Cardiac muscle cell (in vitro differentiated cells and primary cell): Measurements from ENCODE around the gene PHF12. TPM values are rescaled to one million over a fixed set of nuclear protein-coding genes. Genes with fewer than 3 reads are reported as not detected.

ENCODE experiments used
- DNase-seq, 2 donors: peaks; one replicate each; pipeline versions ENCODE4 v3.0.0 to v3.0.0-alpha.2; 2010 to 2017; ENCODE audit warnings: low read depth in 1 of 2, low spot score in 1 of 2
- H3K27ac ChIP-seq: fragments of 200-600 bp; sonication (generic); 2 replicates; pipeline ENCODE4 v1.5.1; 2016
- H3K27me3 ChIP-seq: fragments of 200-600 bp; sonication (generic); 2 replicates; pipeline ENCODE4 v1.6.0; 2016; ENCODE audit warnings: control low read depth
- H3K36me3 ChIP-seq: fragments of 200-600 bp; sonication (generic); 2 replicates; pipeline ENCODE4 v1.5.1; 2016; ENCODE audit warnings: control low read depth
- H3K4me1 ChIP-seq: fragments of 200-600 bp; sonication (generic); 2 replicates; pipeline ENCODE4 v1.8.1; 2017; ENCODE audit warnings: low read depth, mild to moderate bottlenecking, mixed run types
- H3K4me3 ChIP-seq: fragments of 200-600 bp; sonication (generic); 2 replicates; pipeline ENCODE4 v1.5.1; 2016; ENCODE audit warnings: mild to moderate bottlenecking
- H3K9me3 ChIP-seq: fragments of 200-600 bp; sonication (generic); 2 replicates; pipeline ENCODE4 v1.5.1; 2017; ENCODE audit warnings: low read depth, mild to moderate bottlenecking, control low read depth
- polyA plus RNA-seq: library from polyadenylated mRNA; unstranded; fragments of >200 nt; fragmentation: Nextera tagmentation; extraction: Ambion mirVana; gene quantifications from 2 replicates; pipeline ENCODE4 v1.2.1, GENCODE V29; 2016
- total RNA-seq: library from RNA; depleted of rRNA; stranded (reverse); fragments of >200 nt; gene quantifications from 2 replicates; pipeline ENCODE4 v1.2.3, GENCODE V29; 2016
- TF ChIP-seq, protein P1 (sequence below): IDR thresholded peaks from 2 replicates; pipeline ENCODE4 v1.5.1; 2012; ENCODE audit warnings: low read depth, mild to moderate bottlenecking, low read length

PHF12 gene
- total and polyA plus RNA-seq, 2 experiments from 2014 or later, result 17.9 to 45.6 TPM

DNA sequence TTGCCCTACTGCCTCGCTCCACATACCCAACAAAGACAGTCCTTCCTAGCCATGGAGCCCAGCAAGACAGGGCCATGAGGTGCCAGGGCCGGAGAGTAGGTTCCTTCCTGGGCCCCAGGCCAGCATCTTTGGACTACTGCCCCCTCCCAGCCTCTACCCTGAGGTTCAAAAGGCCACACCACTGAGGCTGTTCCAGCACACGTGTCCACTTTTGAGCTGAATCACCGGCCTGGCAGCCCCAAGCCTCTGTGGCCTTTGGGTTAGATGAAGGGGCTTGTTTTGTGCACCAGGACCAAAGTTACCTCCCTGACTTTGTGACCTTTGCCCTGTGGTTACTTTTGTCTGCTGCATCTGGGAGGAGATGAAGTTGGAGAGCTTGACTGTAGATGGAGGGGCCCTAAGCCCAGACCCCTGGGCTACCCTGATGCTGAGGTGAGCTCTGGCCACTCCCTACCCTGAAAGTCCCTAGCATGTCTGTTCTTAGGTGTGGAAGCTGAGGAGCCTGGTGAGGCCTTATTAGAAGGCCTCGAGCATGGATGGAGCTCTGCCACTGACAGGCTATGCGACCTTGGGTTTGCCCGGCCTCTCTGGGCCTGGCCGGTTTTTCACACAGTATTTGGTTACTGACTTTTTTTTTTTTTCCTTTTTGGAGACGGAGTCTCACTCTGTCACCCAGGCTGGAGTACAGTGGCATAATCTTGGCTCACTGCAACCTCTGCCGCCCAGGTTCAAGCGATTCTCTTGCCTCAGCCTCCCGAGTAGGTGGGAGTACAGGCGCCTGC is 42.5 kb upstream of the PHF12 start:
- no peaks in the 10 kb centered on the region for H3K9me3 ChIP-seq
- H3K4me1 ChIP-seq, result peaks cover 22% of the 10 kb centered on the region
- H3K27me3 ChIP-seq, result no peaks in the 10 kb centered on the region
- DNase-seq, result no peak
- no peak overlapping the region for H3K4me3 ChIP-seq
- no peak overlapping the region for H3K27ac ChIP-seq
- no peaks in the 10 kb centered on the region for H3K36me3 ChIP-seq
- TF ChIP-seq, protein P1, sequence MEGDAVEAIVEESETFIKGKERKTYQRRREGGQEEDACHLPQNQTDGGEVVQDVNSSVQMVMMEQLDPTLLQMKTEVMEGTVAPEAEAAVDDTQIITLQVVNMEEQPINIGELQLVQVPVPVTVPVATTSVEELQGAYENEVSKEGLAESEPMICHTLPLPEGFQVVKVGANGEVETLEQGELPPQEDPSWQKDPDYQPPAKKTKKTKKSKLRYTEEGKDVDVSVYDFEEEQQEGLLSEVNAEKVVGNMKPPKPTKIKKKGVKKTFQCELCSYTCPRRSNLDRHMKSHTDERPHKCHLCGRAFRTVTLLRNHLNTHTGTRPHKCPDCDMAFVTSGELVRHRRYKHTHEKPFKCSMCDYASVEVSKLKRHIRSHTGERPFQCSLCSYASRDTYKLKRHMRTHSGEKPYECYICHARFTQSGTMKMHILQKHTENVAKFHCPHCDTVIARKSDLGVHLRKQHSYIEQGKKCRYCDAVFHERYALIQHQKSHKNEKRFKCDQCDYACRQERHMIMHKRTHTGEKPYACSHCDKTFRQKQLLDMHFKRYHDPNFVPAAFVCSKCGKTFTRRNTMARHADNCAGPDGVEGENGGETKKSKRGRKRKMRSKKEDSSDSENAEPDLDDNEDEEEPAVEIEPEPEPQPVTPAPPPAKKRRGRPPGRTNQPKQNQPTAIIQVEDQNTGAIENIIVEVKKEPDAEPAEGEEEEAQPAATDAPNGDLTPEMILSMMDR, result no peak

- H3K27me3 ChIP-seq, result no peaks in the 10 kb centered on the region
- no peak overlapping the region for H3K27ac ChIP-seq
- TF ChIP-seq, protein P1, result no peak
- peak in 1 of 2 donors; percentile 48 for DNase-seq
- peaks cover 22% of the 10 kb centered on the region for H3K4me1 ChIP-seq
- H3K36me3 ChIP-seq, result no peaks in the 10 kb centered on the region
- H3K4me3 ChIP-seq, result no peak overlapping the region
- no peaks in the 10 kb centered on the region for H3K9me3 ChIP-seq
Observed at GRCh38 chr17:28992625-28993600, 41.6 kb upstream of the PHF12 start.

DNA sequence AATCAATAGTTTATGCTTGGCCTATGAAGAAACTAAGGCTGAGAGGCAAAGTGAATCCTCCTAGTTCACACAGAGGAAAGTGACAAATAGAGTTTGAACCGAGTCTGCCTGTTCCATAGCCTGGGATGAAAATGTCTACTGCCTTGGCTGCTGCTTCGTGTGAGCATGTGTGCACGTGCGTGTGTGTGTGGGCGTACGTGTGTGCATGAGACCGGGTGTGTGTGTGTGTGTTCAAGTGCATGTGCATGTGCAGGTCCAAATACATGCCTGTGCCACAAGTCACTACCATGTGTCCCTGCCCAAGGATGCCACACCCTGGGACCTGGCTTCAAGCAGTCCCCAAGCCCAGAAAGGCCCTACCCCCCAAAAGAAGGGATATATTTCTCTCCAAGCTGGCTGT is 40.9 kb upstream of the PHF12 start:
- TF ChIP-seq, protein P1, result no peak
- H3K27ac ChIP-seq, result no peak overlapping the region
- H3K36me3 ChIP-seq, result no peaks in the 10 kb centered on the region
- DNase-seq, result no peak
- H3K4me1 ChIP-seq, result peaks cover 22% of the 10 kb centered on the region
- no peaks in the 10 kb centered on the region for H3K27me3 ChIP-seq
- no peak overlapping the region for H3K4me3 ChIP-seq
- H3K9me3 ChIP-seq, result no peaks in the 10 kb centered on the region

- H3K27me3 ChIP-seq, result no peaks in the 10 kb centered on the region
- no peak for DNase-seq
- H3K9me3 ChIP-seq, result no peaks in the 10 kb centered on the region
- TF ChIP-seq, protein P1, result no peak
- H3K4me1 ChIP-seq, result peaks cover 18% of the 10 kb centered on the region
- H3K4me3 ChIP-seq, result no peak overlapping the region
- H3K36me3 ChIP-seq, result no peaks in the 10 kb centered on the region
- H3K27ac ChIP-seq, result no peak overlapping the region
Observed at GRCh38 chr17:28991779-28992178, 40.5 kb upstream of the PHF12 start.

GRCh38 chr17:28989028-28989427 is 37.7 kb upstream of the PHF12 start:
- DNase-seq, result no peak
- H3K4me1 ChIP-seq, result peaks cover 8% of the 10 kb centered on the region

More at GRCh38 chr17:28989028-28989427, 37.7 kb upstream of the PHF12 start:
- TF ChIP-seq, protein P1, result no peak
- H3K36me3 ChIP-seq, result no peaks in the 10 kb centered on the region
- peaks cover 10% of the 10 kb centered on the region for H3K27me3 ChIP-seq
- H3K27ac ChIP-seq, result no peak overlapping the region
- no peak overlapping the region for H3K4me3 ChIP-seq
- H3K9me3 ChIP-seq, result no peaks in the 10 kb centered on the region
